GM23338 (cell line): Measurements from ENCODE around the gene CCN5.

Experiments used
- CTCF ChIP-seq, 2 experiments: fragments of 200-600 bp in 1 of 2; sonication (generic) in 1 of 2; conservative IDR thresholded peaks; 2 replicates each; pipeline versions ENCODE4 v1.5.1 to v1.6.1; 2016 to 2017; ENCODE audit warnings: antibody characterized with exemption in 2 of 2, low read depth in 2 of 2, mild to moderate bottlenecking in 2 of 2, moderate library complexity in 1 of 2
- EZH2 ChIP-seq: fragments of 200-600 bp; sonication (generic); IDR thresholded peaks from one replicate; pipeline ENCODE4 v1.8.0; 2017; ENCODE audit warnings: antibody characterized with exemption, mild to moderate bottlenecking, low read depth; ENCODE audit not compliant: unreplicated experiment
- JUNB ChIP-seq: IDR thresholded peaks from one replicate; pipeline ENCODE4 v1.6.1; 2016; ENCODE audit warnings: antibody characterized with exemption; ENCODE audit not compliant: unreplicated experiment
- POLR2AphosphoS5 ChIP-seq: IDR thresholded peaks from 2 replicates; pipeline ENCODE4 v1.6.1; 2016; ENCODE audit warnings: antibody characterized with exemption, low read depth
- REST ChIP-seq: IDR thresholded peaks from one replicate; pipeline ENCODE4 v1.6.1; 2018; ENCODE audit warnings: antibody characterized with exemption; ENCODE audit not compliant: unreplicated experiment
- STAT1 ChIP-seq: IDR thresholded peaks from one replicate; pipeline ENCODE4 v1.6.1; 2016; ENCODE audit warnings: antibody characterized with exemption; ENCODE audit not compliant: unreplicated experiment

- no peak for TF ChIP-seq POLR2AphosphoS5
- no peak for TF ChIP-seq CTCF (conservative IDR thresholded peaks at IDR 0.05; ENCODE audit: low read depth in 2 of 2)
- no peak for TF ChIP-seq EZH2
- TF ChIP-seq JUNB, result no peak
- TF ChIP-seq REST, result no peak
- TF ChIP-seq STAT1, result no peak
Measured at GRCh38 chr20:44743916-44744655, 28.9 kb downstream of the CCN5 start.
